CD14-positive monocyte (primary cell): Measurements from ENCODE around the gene TMEM273. TPM values are rescaled to one million over a fixed set of nuclear protein-coding genes. Genes with fewer than 3 reads are reported as not detected.

Experiments used
- DNase-seq, 3 donors: peaks; one replicate each; pipeline ENCODE4 v3.0.0-alpha.2; 2011 to 2022
- H2AFZ ChIP-seq: 2 replicates; pipeline ENCODE4 v1.6.0; 2012; ENCODE audit warnings: mild to moderate bottlenecking, low read depth, low read length, inconsistent platforms; ENCODE audit not compliant: insufficient read depth, poor library complexity, severe bottlenecking
- H3K27ac ChIP-seq, 2 donors: 1 replicate in 1 of 2; 2 replicates in 1 of 2; pipeline ENCODE4 v1.5.1; 2012 to 2013; ENCODE audit warnings: low read length in 2 of 2, control low read depth in 1 of 2, inconsistent platforms in 1 of 2, low read depth in 1 of 2, mild to moderate bottlenecking in 1 of 2
- H3K27me3 ChIP-seq, 2 donors: one replicate each; pipeline versions ENCODE4 v1.6.0 to v1.6.1; 2011 to 2013; ENCODE audit warnings: low read length in 2 of 2; ENCODE audit not compliant: control insufficient read depth in 2 of 2, insufficient read depth in 2 of 2
- H3K36me3 ChIP-seq, 2 donors: replicated peaks in 1 of 2; 1 replicate in 1 of 2; 2 replicates in 1 of 2; pipeline versions ENCODE4 v1.5.1 to v1.6.1; 2012 to 2013; ENCODE audit warnings: low read length in 2 of 2, control low read depth in 1 of 2, inconsistent platforms in 1 of 2, mild to moderate bottlenecking in 1 of 2; ENCODE audit not compliant: insufficient read depth in 2 of 2, control insufficient read depth in 1 of 2
- H3K4me1 ChIP-seq, 2 donors: 1 replicate in 1 of 2; 2 replicates in 1 of 2; pipeline versions ENCODE4 v1.5.1 to v1.6.1; 2012 to 2013; ENCODE audit warnings: low read length in 2 of 2, control low read depth in 1 of 2, inconsistent platforms in 1 of 2, mild to moderate bottlenecking in 1 of 2, moderate library complexity in 1 of 2; ENCODE audit not compliant: insufficient read depth in 2 of 2, control insufficient read depth in 1 of 2
- H3K4me2 ChIP-seq: replicated peaks from 2 replicates; pipeline ENCODE3; 2012; ENCODE audit warnings: low read length, moderate library complexity, mild to moderate bottlenecking; ENCODE audit not compliant: poor library complexity, severe bottlenecking; ENCODE audit errors: extremely low read depth
- H3K4me3 ChIP-seq, 3 experiments: fragments of 200-600 bp in 1 of 3; sonication (generic) in 1 of 3; replicated peaks in 1 of 3; 1 replicate in 2 of 3; 2 replicates in 1 of 3; pipeline ENCODE4 v1.5.1; 2011 to 2013; ENCODE audit warnings: low read length in 3 of 3, mild to moderate bottlenecking in 3 of 3, control low read depth in 2 of 3, low read depth in 2 of 3, inconsistent platforms in 1 of 3, moderate library complexity in 1 of 3
- H3K79me2 ChIP-seq: 2 replicates; pipeline ENCODE4 v1.6.0; 2012; ENCODE audit warnings: mild to moderate bottlenecking, control low read depth, inconsistent platforms, low read length, moderate library complexity; ENCODE audit not compliant: insufficient read depth
- H3K9ac ChIP-seq: 2 replicates; pipeline ENCODE4 v1.6.0; 2017; ENCODE audit warnings: low read length, mild to moderate bottlenecking; ENCODE audit not compliant: insufficient read depth, poor library complexity, severe bottlenecking
- H3K9me3 ChIP-seq, 2 donors: replicated peaks in 1 of 2; 1 replicate in 1 of 2; 2 replicates in 1 of 2; pipeline versions ENCODE4 v1.5.1 to v1.6.1; 2012 to 2013; ENCODE audit warnings: low read length in 2 of 2, control low read depth in 1 of 2; ENCODE audit not compliant: control insufficient read depth in 1 of 2, insufficient read depth in 1 of 2
- H4K20me1 ChIP-seq: 2 replicates; pipeline ENCODE4 v1.6.0; 2012; ENCODE audit warnings: mild to moderate bottlenecking, low read length, control low read depth, moderate library complexity; ENCODE audit not compliant: insufficient read depth
- H3K27ac Mint-ChIP-seq, 7 donors: one replicate each; pipeline ENCODE4 v1.8.0; 2020; ENCODE audit warnings: mild to moderate bottlenecking in 7 of 7, mixed read lengths in 7 of 7, moderate library complexity in 6 of 7, inconsistent platforms in 2 of 7
- H3K27me3 Mint-ChIP-seq, 3 donors: one replicate each; pipeline ENCODE4 v1.8.0; 2021 to 2022; ENCODE audit warnings: low read depth in 3 of 3, mild to moderate bottlenecking in 3 of 3, mixed read lengths in 3 of 3, moderate library complexity in 3 of 3, inconsistent platforms in 1 of 3
- H3K36me3 Mint-ChIP-seq, 2 donors: one replicate each; pipeline ENCODE4 v1.8.0; 2020; ENCODE audit warnings: mixed read lengths in 2 of 2, inconsistent platforms in 1 of 2, mild to moderate bottlenecking in 1 of 2
- H3K4me1 Mint-ChIP-seq: one replicate; pipeline ENCODE4 v1.8.0; 2020; ENCODE audit warnings: mild to moderate bottlenecking, mixed read lengths
- H3K4me3 Mint-ChIP-seq, 2 donors: one replicate each; pipeline ENCODE4 v1.8.0; 2020; ENCODE audit warnings: mild to moderate bottlenecking in 2 of 2, mixed read lengths in 2 of 2, moderate library complexity in 1 of 2
- H3K9me3 Mint-ChIP-seq, 7 donors: one replicate each; pipeline ENCODE4 v1.8.0; 2020 to 2022; ENCODE audit warnings: mixed read lengths in 7 of 7, mild to moderate bottlenecking in 6 of 7, moderate library complexity in 6 of 7, inconsistent platforms in 2 of 7
- WGBS: methylation state at CpG from one replicate; pipeline ENCODE4 v1.1.5; 2013; ENCODE audit warnings: missing lambda C conversion rate; ENCODE audit not compliant: insufficient coverage; 5-methylcytosine and 5-hydroxymethylcytosine counted together
- intact Hi-C, 2 donors: fragments of 100-400 bp; cut with micrococcal nuclease; formaldehyde crosslinking; loops; one replicate each; pipeline versions ENCODE4 v1.15.0 to v1.15.1; 2023
- polyA plus RNA-seq, 3 donors: library from polyadenylated mRNA; depleted of rRNA in 1 of 3; unstranded in 2 of 3; stranded (reverse) in 1 of 3; fragments of 300-500 nt in 2 of 3; fragments of >200 nt in 1 of 3; fragmentation: Illumina TruSeq in 2 of 3; gene quantifications; 1 replicate in 2 of 3; 2 replicates in 1 of 3; pipeline ENCODE4 v1.2.3, GENCODE V29; 2012 to 2021
- TF ChIP-seq, protein P1 (sequence below): fragments of 200-600 bp; IDR thresholded peaks from one replicate; pipeline ENCODE4 v1.8.0; 2022; ENCODE audit warnings: antibody characterized with exemption, mild to moderate bottlenecking

The TMEM273 gene
- polyA plus RNA-seq, 3 donors: 6.7 to 7.9 (median 6.9) TPM

- Mint-ChIP-seq H3K4me3 (no peak overlapping the region), H3K9me3 (peaks cover 0 to 4% (median 0%) of the 10 kb centered on the region in 7 donors), H3K27ac (no peak overlapping the region), H3K4me1 (peaks cover 30% of the 10 kb centered on the region), H3K27me3 (peaks cover 0 to 8% (median 2%) of the 10 kb centered on the region in 3 donors), H3K36me3 (no peaks in the 10 kb centered on the region)
- no peak overlapping the region for H3K4me2 ChIP-seq
- intact Hi-C loops: no loop called here
- H3K79me2 ChIP-seq: no peaks in the 10 kb centered on the region
- H4K20me1 ChIP-seq: no peaks in the 10 kb centered on the region
- no peak overlapping the region for H2AFZ ChIP-seq
- H3K27me3 ChIP-seq: no peaks in the 10 kb centered on the region
- no peak overlapping the region for H3K27ac ChIP-seq
- no peaks in the 10 kb centered on the region for H3K36me3 ChIP-seq
- H3K4me3 ChIP-seq: no peak overlapping the region
- no peaks in the 10 kb centered on the region for H3K9me3 ChIP-seq
- TF ChIP-seq, protein P1, sequence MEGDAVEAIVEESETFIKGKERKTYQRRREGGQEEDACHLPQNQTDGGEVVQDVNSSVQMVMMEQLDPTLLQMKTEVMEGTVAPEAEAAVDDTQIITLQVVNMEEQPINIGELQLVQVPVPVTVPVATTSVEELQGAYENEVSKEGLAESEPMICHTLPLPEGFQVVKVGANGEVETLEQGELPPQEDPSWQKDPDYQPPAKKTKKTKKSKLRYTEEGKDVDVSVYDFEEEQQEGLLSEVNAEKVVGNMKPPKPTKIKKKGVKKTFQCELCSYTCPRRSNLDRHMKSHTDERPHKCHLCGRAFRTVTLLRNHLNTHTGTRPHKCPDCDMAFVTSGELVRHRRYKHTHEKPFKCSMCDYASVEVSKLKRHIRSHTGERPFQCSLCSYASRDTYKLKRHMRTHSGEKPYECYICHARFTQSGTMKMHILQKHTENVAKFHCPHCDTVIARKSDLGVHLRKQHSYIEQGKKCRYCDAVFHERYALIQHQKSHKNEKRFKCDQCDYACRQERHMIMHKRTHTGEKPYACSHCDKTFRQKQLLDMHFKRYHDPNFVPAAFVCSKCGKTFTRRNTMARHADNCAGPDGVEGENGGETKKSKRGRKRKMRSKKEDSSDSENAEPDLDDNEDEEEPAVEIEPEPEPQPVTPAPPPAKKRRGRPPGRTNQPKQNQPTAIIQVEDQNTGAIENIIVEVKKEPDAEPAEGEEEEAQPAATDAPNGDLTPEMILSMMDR: no peak
- peak; percentile 2 to 20 (median 12) for DNase-seq
- WGBS: 100% methylated on average over 2 of the region's 8 CpGs
- H3K4me1 ChIP-seq: peaks cover 15 to 22% of the 10 kb centered on the region in 2 donors
- no peak overlapping the region for H3K9ac ChIP-seq
Measured at GRCh38 chr10:49139028-49139845, 49.0 kb downstream of the TMEM273 start.

DNA sequence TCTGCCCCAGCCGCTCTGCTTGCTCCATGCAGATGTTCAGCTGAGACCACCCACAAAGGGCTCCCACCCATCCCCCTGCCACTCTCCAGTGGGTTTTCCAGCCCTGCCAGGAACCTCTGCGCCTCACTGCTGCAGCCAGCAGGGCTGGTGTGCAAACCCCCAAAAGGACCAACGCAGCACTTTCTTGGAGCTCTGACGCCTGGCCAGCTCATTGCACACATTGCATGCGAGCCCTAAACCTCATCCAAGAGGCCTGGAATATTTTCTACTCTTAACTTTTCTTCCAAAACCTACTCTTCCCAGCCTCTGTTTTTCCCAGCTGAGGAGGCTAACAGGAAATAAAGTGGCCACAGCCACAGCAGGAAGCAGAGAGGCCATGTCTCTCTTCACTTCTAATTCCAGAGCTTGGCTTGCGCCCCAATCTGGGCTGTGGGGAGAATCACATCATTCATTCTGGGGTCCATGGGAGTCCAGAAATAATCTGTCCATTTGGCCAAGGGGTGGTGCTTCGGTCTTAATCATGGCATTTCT is 49.8 kb downstream of the TMEM273 start:
- H3K27ac ChIP-seq: no peak overlapping the region
- 93% methylated on average over 5 of the region's 7 CpGs for WGBS
- Mint-ChIP-seq H3K9me3 (peaks cover 0 to 4% (median 0%) of the 10 kb centered on the region in 7 donors), H3K27me3 (peaks cover 0 to 5% (median 2%) of the 10 kb centered on the region in 3 donors), H3K27ac (peak overlapping the region in 1 of 7 donors; percentile 41), H3K36me3 (no peaks in the 10 kb centered on the region), H3K4me1 (peaks cover 32% of the 10 kb centered on the region), H3K4me3 (no peak overlapping the region)
- no peak overlapping the region for H3K9ac ChIP-seq
- no peaks in the 10 kb centered on the region for H3K79me2 ChIP-seq
- H3K4me3 ChIP-seq: no peak overlapping the region
- no peak for DNase-seq
- H3K36me3 ChIP-seq: no peaks in the 10 kb centered on the region
- no peaks in the 10 kb centered on the region for H4K20me1 ChIP-seq
- no peaks in the 10 kb centered on the region for H3K9me3 ChIP-seq
- H3K4me1 ChIP-seq: peaks cover 15 to 22% of the 10 kb centered on the region in 2 donors
- no peaks in the 10 kb centered on the region for H3K27me3 ChIP-seq
- TF ChIP-seq, protein P1: no peak
- H2AFZ ChIP-seq: no peak overlapping the region
- intact Hi-C loops: no loop called here
- H3K4me2 ChIP-seq: no peak overlapping the region
